NK-92 (cell line): Measurements from ENCODE around the gene HSP90AA1.

Experiments
- DNase-seq: peaks from one replicate; lab custom pipeline; 2025; ENCODE audit not compliant: unreplicated experiment; lab: John Stamatoyannopoulos, UW

Gene HSP90AA1

DNA sequence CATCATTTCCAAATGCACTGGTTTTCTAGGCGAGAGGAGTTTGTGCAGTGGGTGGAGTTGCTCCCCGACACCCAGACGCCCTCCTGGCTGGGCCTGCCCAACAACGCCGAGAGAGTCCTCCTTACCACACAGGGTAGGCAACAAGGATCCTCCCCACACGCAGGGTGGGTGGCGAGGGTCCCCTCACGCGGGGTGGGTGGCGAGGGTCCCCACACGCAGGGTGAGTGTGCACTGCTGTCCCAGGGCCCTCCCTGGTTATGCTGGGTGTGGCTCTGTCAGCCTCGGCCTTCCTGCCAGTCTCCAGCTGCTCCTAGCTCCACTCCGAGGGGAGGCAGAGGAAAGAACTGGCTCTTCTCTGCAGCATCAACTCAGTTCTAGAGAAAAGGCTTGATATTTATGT is 42.3 kb downstream of the HSP90AA1 start:
- DNase-seq = no peak

- DNase-seq = no peak
Observed at GRCh38 chr14:102043251-102044025, 43.4 kb downstream of the HSP90AA1 start.

DNA sequence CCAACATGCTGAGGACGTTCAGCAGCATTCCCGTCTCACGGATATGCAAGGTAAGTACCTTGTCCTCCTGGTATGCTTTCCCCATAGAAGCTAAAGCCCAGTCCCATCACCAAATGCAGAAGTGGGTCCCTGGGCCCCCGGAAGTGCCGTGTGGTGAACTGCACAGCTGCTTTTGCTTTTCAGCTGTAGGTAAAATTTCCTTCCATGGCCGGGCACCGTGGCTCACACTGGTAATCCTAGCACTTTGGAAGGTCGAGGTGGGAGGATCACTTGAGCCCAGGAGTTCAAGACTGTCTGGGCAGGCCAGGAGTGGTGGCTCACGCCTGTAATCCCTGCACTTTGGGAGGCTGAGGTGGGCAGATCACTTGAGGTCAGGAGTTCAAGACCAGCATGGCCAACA is 44.1 kb downstream of the HSP90AA1 start:
- DNase-seq = no peak

DNA sequence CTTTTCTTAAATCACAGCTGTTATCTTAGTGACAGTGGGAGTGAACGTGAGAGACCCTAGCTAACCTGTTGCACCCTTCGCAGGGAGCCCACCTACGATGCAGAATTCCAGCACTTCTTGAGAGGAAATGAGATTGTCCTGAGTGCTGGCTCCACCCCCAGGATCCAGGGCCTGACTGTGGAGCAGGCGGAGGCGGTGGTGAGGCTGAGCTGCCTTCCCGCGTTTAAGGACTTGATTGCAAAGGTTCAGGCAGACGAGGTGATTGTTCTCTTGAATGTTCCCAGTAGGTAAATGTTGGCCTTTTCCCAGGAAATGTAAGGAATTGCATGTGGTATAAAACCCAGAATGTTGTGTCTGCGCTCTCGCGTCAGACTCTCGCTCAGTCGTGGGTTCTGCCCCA is 46.7 kb downstream of the HSP90AA1 start:
- DNase-seq = no peak

DNA sequence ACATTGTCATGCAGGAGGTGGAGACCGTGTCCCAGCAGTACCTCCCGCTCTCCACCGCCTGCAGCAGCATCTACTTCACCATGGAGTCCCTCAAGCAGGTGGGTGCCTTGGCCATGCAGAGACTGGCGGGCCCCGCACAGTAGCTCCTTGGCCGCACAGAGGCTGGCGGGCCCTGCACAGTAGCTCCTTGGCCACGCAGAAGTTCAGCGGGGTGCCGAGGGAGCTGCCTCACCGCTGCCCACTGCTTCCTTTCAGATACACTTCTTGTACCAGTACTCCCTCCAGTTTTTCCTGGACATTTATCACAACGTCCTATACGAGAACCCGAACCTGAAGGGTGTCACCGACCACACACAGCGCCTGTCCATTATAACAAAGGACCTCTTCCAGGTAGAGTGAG is 47.7 kb downstream of the HSP90AA1 start:
- DNase-seq = no peak

GRCh38 chr14:102037686-102038085 is 49.2 kb downstream of the HSP90AA1 start:
- no peak for DNase-seq

DNA sequence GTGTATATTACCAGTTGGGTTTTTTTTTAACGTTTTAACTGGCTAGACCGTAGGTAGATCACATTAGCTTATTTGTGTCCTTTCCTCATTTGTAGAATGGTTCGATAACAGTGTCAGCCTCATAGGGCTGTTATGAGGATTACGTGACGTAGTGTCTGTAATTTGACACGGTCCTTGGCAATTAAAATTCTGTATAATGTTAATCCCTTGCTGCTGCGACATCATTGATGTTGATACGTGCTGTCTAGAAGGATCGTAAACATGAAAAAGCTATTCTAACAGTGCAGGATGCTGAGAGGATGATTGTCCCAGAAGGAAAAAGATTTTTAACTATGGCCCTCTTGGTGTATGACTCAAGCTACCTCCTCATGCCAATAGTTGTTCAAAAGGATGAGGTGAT is 50.9 kb downstream of the HSP90AA1 start:
- no peak for DNase-seq

DNA sequence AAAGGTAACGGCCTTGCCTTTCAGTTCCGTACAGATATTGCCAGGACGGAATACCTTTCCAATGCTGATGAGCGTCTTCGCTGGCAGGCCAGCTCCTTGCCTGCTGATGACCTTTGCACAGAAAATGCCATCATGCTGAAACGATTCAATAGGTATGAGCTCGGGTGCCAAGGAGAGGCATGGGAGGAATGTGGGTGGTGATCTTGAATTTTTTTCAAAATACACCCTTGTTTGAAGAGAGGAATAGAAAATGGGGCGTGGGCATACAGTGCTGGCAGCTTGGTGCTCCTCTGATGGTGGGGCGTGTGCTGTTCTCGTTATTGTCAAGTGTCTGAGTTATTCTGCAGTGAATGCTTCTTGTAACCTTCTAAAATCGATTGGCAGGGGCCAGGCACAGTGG is 52.5 kb downstream of the HSP90AA1 start:
- no peak for DNase-seq

GRCh38 chr14:102033241-102033640 is 53.6 kb downstream of the HSP90AA1 start:
- DNase-seq = no peak
